HL-60 (cell line): ENCODE data around the gene KIAA0825.
"Not testable (repeated sequence)": the region's sequence is repeated elsewhere in the genome, so short reads cannot be mapped to it uniquely, and the experiment has no call there.

Experiments
- DNase-seq, 2 experiments: peaks; one replicate each; pipeline ENCODE4 v3.0.0-alpha.2; 2010 to 2020; ENCODE audit warnings: low read depth in 1 of 2, low spot score in 1 of 2
- H3K27ac ChIP-seq: fragments of 250-450 bp; sonication (Bioruptor Pico); replicated peaks from 2 replicates; pipeline ENCODE4 v1.5.1; 2020; ENCODE audit warnings: mild to moderate bottlenecking, moderate library complexity
- H3K27me3 ChIP-seq: fragments of 250-450 bp; sonication (Bioruptor Pico); 2 replicates; pipeline ENCODE4 v1.5.1; 2021; ENCODE audit warnings: mild to moderate bottlenecking, moderate library complexity; ENCODE audit not compliant: insufficient read depth, poor library complexity, severe bottlenecking
- H3K4me3 ChIP-seq: replicated peaks from 2 replicates; pipeline ENCODE4 v1.5.1; 2011; ENCODE audit warnings: mild to moderate bottlenecking, control low read depth, low read length; ENCODE audit not compliant: insufficient read depth
- CTCF ChIP-seq: IDR thresholded peaks from one replicate; pipeline ENCODE4 v1.5.1; 2011; ENCODE audit warnings: low read length, control low read depth, inconsistent platforms; ENCODE audit not compliant: insufficient read depth
- GABPA ChIP-seq: IDR thresholded peaks from 2 replicates; pipeline ENCODE4 v1.6.1; 2012; ENCODE audit warnings: low read depth
- POLR2AphosphoS5 ChIP-seq: IDR thresholded peaks from 2 replicates; pipeline ENCODE4 v1.6.1; 2012; ENCODE audit warnings: low read depth
- REST ChIP-seq: IDR thresholded peaks from 2 replicates; pipeline ENCODE4 v1.6.1; 2012; ENCODE audit warnings: low read depth; ENCODE audit not compliant: insufficient replicate concordance
- SPI1 ChIP-seq: IDR thresholded peaks from 2 replicates; pipeline ENCODE4 v1.6.1; 2012; ENCODE audit warnings: low read depth, mild to moderate bottlenecking, borderline replicate concordance

Gene KIAA0825

GRCh38 chr5:94359880-94360279 lies 258.5 kb downstream of the KIAA0825 start:
- no peak for DNase-seq
- H3K27me3 ChIP-seq: no peaks in the 10 kb centered on the region
- H3K4me3 ChIP-seq: no peak overlapping the region
- TF ChIP-seq REST (no peak), GABPA (no peak), CTCF (no peak), POLR2AphosphoS5 (no peak)
- no peak overlapping the region for H3K27ac ChIP-seq

GRCh38 chr5:94355811-94356210 lies 262.6 kb downstream of the KIAA0825 start:
- TF ChIP-seq POLR2AphosphoS5: no peak
- TF ChIP-seq CTCF: no peak
- no peak for TF ChIP-seq REST
- no peak for TF ChIP-seq GABPA
- no peak for TF ChIP-seq SPI1
- no peak overlapping the region for H3K4me3 ChIP-seq
- DNase-seq: no peak
- no peaks in the 10 kb centered on the region for H3K27me3 ChIP-seq
- H3K27ac ChIP-seq: no peak overlapping the region

- not testable (repeated sequence) for H3K4me3 ChIP-seq
Measured at GRCh38 chr5:94354837-94355485, 263.4 kb downstream of the KIAA0825 start.

GRCh38 chr5:94353605-94354004 lies 264.8 kb downstream of the KIAA0825 start:
- Histone ChIP-seq H3K27me3 (no peaks in the 10 kb centered on the region), H3K27ac (no peak overlapping the region), H3K4me3 (no peak overlapping the region)
- TF ChIP-seq REST (no peak), GABPA (no peak), POLR2AphosphoS5 (no peak), SPI1 (no peak), CTCF (no peak)
- no peak for DNase-seq

More at GRCh38 chr5:94354837-94355485, 263.4 kb downstream of the KIAA0825 start:
- not testable (repeated sequence) for DNase-seq, H3K27ac ChIP-seq, H3K27me3 ChIP-seq
